A673 (cell line): ENCODE data around the gene EPHX1.

Experiments used
- CTCF ChIP-seq: fragments of 300-800, 200-600 bp; sonication (generic); conservative IDR thresholded peaks from 2 replicates; pipeline ENCODE4 v1.5.1; 2017; ENCODE audit warnings: low read depth, mild to moderate bottlenecking, antibody characterized with exemption, low read length, moderate library complexity, mixed read lengths
- EZH2 ChIP-seq: fragments of 200-600 bp; sonication (generic); IDR thresholded peaks from 2 replicates; pipeline ENCODE4 v1.6.1; 2017; ENCODE audit warnings: borderline replicate concordance, low read depth, mild to moderate bottlenecking, mixed read lengths, antibody characterized with exemption, low read length; ENCODE audit not compliant: poor library complexity, severe bottlenecking

GRCh38 chr1:225794954-225795353 is 15.0 kb upstream of the EPHX1 start:
- TF ChIP-seq CTCF = no peak
- TF ChIP-seq EZH2 = no peak
